Panc1 (cell line): ENCODE data around the gene ST8SIA6.

Experiments used
- SIN3A ChIP-seq: IDR thresholded peaks from 2 replicates; pipeline ENCODE4 v1.6.1; 2012; ENCODE audit warnings: low read depth, mild to moderate bottlenecking, low read length, moderate library complexity, borderline replicate concordance; ENCODE audit not compliant: insufficient read depth
- TF ChIP-seq, protein P1 (sequence below): fragments of 450-650 bp; IDR thresholded peaks from 2 replicates; pipeline ENCODE4 v1.5.1; 2017; ENCODE audit warnings: mild to moderate bottlenecking
- TF ChIP-seq, protein P2 (sequence below), 2 experiments: IDR thresholded peaks; 2 replicates each; pipeline ENCODE4 v1.6.1; 2011 to 2012; ENCODE audit warnings: low read depth in 2 of 2, control low read depth in 1 of 2, low read length in 1 of 2, mild to moderate bottlenecking in 1 of 2, moderate library complexity in 1 of 2; ENCODE audit not compliant: insufficient read depth in 1 of 2

DNA sequence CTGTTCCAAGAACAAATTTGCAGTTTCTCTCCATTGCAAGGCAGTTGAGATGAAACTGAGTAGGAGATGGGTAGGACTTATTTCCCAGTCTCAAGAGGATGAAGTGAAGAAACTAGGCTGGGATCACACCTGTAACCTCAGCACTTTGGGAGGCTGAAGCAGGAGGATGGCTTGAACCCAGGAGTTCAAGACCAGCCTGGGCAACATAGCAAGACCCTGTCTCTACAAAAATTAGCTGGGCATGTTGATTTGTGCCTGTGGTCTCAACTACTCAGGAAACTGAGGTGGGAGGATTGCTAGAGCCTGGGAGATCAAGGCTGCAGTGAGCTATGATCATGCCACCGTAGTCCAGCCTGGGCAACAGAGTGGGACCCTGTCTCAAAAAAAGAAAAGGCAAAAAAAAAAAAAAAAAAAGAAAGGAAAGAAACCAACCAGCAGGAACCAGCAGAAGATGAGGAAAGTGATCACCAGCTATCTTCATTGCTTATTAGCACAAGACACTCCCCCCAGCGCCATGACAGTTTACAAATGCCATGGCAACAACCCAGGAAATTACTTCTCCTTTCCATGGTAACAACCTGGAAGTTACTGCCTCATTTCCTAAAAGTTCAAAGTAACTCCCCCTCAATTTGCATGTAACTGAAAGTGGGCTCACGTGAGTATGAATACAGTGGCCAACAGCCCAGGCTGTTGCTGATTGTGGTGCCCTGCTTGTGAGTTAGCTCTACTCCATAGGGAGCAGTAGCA is 18.3 kb upstream of the ST8SIA6 start:
- TF ChIP-seq, protein P1, sequence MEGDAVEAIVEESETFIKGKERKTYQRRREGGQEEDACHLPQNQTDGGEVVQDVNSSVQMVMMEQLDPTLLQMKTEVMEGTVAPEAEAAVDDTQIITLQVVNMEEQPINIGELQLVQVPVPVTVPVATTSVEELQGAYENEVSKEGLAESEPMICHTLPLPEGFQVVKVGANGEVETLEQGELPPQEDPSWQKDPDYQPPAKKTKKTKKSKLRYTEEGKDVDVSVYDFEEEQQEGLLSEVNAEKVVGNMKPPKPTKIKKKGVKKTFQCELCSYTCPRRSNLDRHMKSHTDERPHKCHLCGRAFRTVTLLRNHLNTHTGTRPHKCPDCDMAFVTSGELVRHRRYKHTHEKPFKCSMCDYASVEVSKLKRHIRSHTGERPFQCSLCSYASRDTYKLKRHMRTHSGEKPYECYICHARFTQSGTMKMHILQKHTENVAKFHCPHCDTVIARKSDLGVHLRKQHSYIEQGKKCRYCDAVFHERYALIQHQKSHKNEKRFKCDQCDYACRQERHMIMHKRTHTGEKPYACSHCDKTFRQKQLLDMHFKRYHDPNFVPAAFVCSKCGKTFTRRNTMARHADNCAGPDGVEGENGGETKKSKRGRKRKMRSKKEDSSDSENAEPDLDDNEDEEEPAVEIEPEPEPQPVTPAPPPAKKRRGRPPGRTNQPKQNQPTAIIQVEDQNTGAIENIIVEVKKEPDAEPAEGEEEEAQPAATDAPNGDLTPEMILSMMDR: no peak
- TF ChIP-seq, protein P2, sequence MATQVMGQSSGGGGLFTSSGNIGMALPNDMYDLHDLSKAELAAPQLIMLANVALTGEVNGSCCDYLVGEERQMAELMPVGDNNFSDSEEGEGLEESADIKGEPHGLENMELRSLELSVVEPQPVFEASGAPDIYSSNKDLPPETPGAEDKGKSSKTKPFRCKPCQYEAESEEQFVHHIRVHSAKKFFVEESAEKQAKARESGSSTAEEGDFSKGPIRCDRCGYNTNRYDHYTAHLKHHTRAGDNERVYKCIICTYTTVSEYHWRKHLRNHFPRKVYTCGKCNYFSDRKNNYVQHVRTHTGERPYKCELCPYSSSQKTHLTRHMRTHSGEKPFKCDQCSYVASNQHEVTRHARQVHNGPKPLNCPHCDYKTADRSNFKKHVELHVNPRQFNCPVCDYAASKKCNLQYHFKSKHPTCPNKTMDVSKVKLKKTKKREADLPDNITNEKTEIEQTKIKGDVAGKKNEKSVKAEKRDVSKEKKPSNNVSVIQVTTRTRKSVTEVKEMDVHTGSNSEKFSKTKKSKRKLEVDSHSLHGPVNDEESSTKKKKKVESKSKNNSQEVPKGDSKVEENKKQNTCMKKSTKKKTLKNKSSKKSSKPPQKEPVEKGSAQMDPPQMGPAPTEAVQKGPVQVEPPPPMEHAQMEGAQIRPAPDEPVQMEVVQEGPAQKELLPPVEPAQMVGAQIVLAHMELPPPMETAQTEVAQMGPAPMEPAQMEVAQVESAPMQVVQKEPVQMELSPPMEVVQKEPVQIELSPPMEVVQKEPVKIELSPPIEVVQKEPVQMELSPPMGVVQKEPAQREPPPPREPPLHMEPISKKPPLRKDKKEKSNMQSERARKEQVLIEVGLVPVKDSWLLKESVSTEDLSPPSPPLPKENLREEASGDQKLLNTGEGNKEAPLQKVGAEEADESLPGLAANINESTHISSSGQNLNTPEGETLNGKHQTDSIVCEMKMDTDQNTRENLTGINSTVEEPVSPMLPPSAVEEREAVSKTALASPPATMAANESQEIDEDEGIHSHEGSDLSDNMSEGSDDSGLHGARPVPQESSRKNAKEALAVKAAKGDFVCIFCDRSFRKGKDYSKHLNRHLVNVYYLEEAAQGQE (IDR thresholded peaks at IDR 0.05; ENCODE audit: insufficient read depth in 1 of 2, low read depth in 2 of 2, low read length in 1 of 2): no peak
- TF ChIP-seq SIN3A: no peak
